Measurements from ENCODE around the gene CDCA5. TPM values are rescaled to one million over a fixed set of nuclear protein-coding genes. Genes with fewer than 3 reads are reported as not detected.

Gene CDCA5
- polyA plus RNA-seq, 3 donors: 17.8 to 18.4 (median 18.0) TPM

GRCh38 chr11:65108469-65109123, 24.8 kb upstream of the CDCA5 start:
- no peak for DNase-seq (ENCODE audit: low read depth in 3 of 3, low spot score in 2 of 3)

- no peak for DNase-seq (ENCODE audit: low read depth in 3 of 3, low spot score in 2 of 3)
These were observed 24.1 kb upstream of the CDCA5 start for GRCh38 chr11:65107751-65108468.

- DNase-seq (ENCODE audit: low read depth in 3 of 3, low spot score in 2 of 3): no peak
These were observed 23.2 kb upstream of the CDCA5 start for GRCh38 chr11:65107078-65107477.

GRCh38 chr11:65104628-65105027, 20.8 kb upstream of the CDCA5 start:
- no peak for DNase-seq (ENCODE audit: low read depth in 3 of 3, low spot score in 2 of 3)

GRCh38 chr11:65103476-65103875, 19.6 kb upstream of the CDCA5 start:
- no peak for DNase-seq (ENCODE audit: low read depth in 3 of 3, low spot score in 2 of 3)

- no peak for DNase-seq (ENCODE audit: low read depth in 3 of 3, low spot score in 2 of 3)
These were observed 18.6 kb upstream of the CDCA5 start for GRCh38 chr11:65102142-65103095.

GRCh38 chr11:65100674-65101350, 17.0 kb upstream of the CDCA5 start:
- no peak for DNase-seq (ENCODE audit: low read depth in 3 of 3, low spot score in 2 of 3)

GRCh38 chr11:65096926-65097325, 13.1 kb upstream of the CDCA5 start:
- no peak for DNase-seq (ENCODE audit: low read depth in 3 of 3, low spot score in 2 of 3)

- DNase-seq (ENCODE audit: low read depth in 3 of 3, low spot score in 2 of 3): peak; percentile 84
These were observed 12.3 kb upstream of the CDCA5 start, which contains the start of gene VPS51 for GRCh38 chr11:65095974-65096806. Gene VPS51, plus strand, starts transcription at chr11:65096214. Its CDS starts 37 bp downstream, at chr11:65096251.

GRCh38 chr11:65095427-65095826, 11.6 kb upstream of the CDCA5 start:
- DNase-seq (ENCODE audit: low read depth in 3 of 3, low spot score in 2 of 3): no peak

- DNase-seq (ENCODE audit: low read depth in 3 of 3, low spot score in 2 of 3): no peak
These were observed 6.8 kb upstream of the CDCA5 start for GRCh38 chr11:65090628-65091027.

- no peak for DNase-seq (ENCODE audit: low read depth in 3 of 3, low spot score in 2 of 3)
These were observed 5.8 kb upstream of the CDCA5 start for GRCh38 chr11:65089621-65090020.

- DNase-seq (ENCODE audit: low read depth in 3 of 3, low spot score in 2 of 3): no peak
These were observed 4.0 kb upstream of the CDCA5 start for GRCh38 chr11:65087827-65088226.

GRCh38 chr11:65087216-65087615, 3.4 kb upstream of the CDCA5 start:
- no peak for DNase-seq (ENCODE audit: low read depth in 3 of 3, low spot score in 2 of 3)

- DNase-seq (ENCODE audit: low read depth in 3 of 3, low spot score in 2 of 3): no peak
These were observed 3.0 kb upstream of the CDCA5 start for GRCh38 chr11:65086809-65087208.

- no peak for DNase-seq (ENCODE audit: low read depth in 3 of 3, low spot score in 2 of 3)
These were observed 1.6 kb upstream of the CDCA5 start for GRCh38 chr11:65085446-65085845.

GRCh38 chr11:65084598-65085375, 947 bp upstream of the CDCA5 start:
- DNase-seq (ENCODE audit: low read depth in 3 of 3, low spot score in 2 of 3): no peak

GRCh38 chr11:65083134-65083833, 556 bp downstream of the CDCA5 start:
- DNase-seq (ENCODE audit: low read depth in 3 of 3, low spot score in 2 of 3): no peak

Data from right renal cortex interstitium (tissue), 3 donors.